DOHH2 (cell line): ENCODE measurements around the gene MDP1.

Experiments
- CTCF ChIP-seq: fragments of 200-600 bp; sonication (generic); IDR thresholded peaks from one replicate; pipeline ENCODE4 v1.5.1; 2014; ENCODE audit warnings: antibody characterized with exemption, mild to moderate bottlenecking, low read depth, low read length; ENCODE audit not compliant: poor library complexity, severe bottlenecking
- EZH2phosphoT487 ChIP-seq: fragments of 200-600 bp; sonication (generic); IDR thresholded peaks from 2 replicates; pipeline ENCODE4 v1.6.1; 2017; ENCODE audit warnings: borderline replicate concordance, mild to moderate bottlenecking, antibody characterized with exemption, low read length, moderate library complexity, mixed read lengths

- no peak for TF ChIP-seq CTCF
- TF ChIP-seq EZH2phosphoT487: no peak
Measured at GRCh38 chr14:24264298-24264697, 48.4 kb upstream of the MDP1 start.
